Activated T-cell treated with anti-CD3 and anti-CD28 coated beads, Interleukin-2, amount 50 U/mL, for 24 hours (primary cell): ENCODE data around the gene CCDC127.
"Not testable (repeated sequence)": the region's sequence is repeated elsewhere in the genome, so short reads cannot be mapped to it uniquely, and the experiment has no call there.

Source experiments
- DNase-seq: peaks from one replicate; pipeline ENCODE4 v3.0.0-alpha.2; 2020
- H3K27ac Mint-ChIP-seq: 2 replicates; pipeline ENCODE4 v1.8.0; 2020; ENCODE audit warnings: mild to moderate bottlenecking, mixed read lengths
- H3K27me3 Mint-ChIP-seq: 2 replicates; pipeline ENCODE4 v1.8.0; 2020; ENCODE audit warnings: mixed read lengths
- H3K36me3 Mint-ChIP-seq: 2 replicates; pipeline ENCODE4 v1.8.0; 2020; ENCODE audit warnings: low read depth, mixed read lengths
- H3K4me1 Mint-ChIP-seq: 2 replicates; pipeline ENCODE4 v1.8.0; 2020; ENCODE audit warnings: low read depth, mixed read lengths
- H3K4me3 Mint-ChIP-seq: 2 replicates; pipeline ENCODE4 v1.8.0; 2020; ENCODE audit warnings: mild to moderate bottlenecking, moderate library complexity, mixed read lengths
- H3K9me3 Mint-ChIP-seq: 2 replicates; pipeline ENCODE4 v1.8.0; 2020; ENCODE audit warnings: mixed read lengths

The CCDC127 gene

DNA sequence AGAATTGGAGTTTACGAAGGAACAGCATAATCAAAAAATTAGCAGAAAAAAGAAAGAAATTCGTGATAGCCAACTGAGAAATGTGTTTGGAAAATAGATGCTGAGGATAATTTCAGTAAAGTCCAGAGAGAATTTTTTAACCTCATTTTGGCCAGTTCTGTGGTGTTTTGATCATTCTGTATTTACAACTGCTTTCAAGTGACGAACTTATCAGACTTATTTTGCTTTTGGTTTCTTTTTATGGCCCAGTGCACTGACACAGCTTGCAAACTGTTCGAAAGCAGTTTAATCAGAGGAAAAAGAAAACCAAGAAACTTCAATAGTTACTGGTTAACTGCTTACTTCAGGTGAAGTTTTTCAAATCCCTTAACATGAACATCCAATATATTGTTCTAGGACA is 2.0 kb upstream of the CCDC127 start:
- H3K9me3 Mint-ChIP-seq: no peaks in the 10 kb centered on the region
- no peaks in the 10 kb centered on the region for H3K27me3 Mint-ChIP-seq
- no peak for DNase-seq
- H3K4me1 Mint-ChIP-seq: peaks cover 53% of the 10 kb centered on the region
- peak overlapping the region; percentile 94 for H3K27ac Mint-ChIP-seq
- H3K36me3 Mint-ChIP-seq: peaks cover 63% of the 10 kb centered on the region
- peak overlapping the region; percentile 90 for H3K4me3 Mint-ChIP-seq

DNA sequence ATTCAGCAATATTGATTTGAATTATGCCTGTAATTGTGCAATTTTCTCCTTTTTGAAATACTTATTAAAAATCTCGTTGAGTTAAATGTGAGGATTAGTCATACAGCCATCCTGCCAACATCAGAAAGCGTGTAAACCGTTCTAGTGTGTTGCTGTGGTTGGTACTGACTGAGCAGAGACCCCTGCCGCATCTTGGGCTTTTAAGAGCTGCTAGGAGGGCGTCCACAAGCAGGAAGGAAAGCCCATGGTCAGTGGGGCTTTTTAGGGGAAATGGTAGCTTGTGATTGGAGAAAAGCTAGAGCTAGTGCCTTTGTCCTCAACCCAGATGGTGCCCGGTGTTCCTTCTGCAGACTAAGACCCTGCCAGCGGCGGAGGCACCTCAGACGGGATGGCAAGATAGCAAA is 1.5 kb upstream of the CCDC127 start:
- peak overlapping the region; percentile 90 for H3K4me3 Mint-ChIP-seq
- no peaks in the 10 kb centered on the region for H3K9me3 Mint-ChIP-seq
- H3K4me1 Mint-ChIP-seq: peaks cover 58% of the 10 kb centered on the region
- peaks cover 62% of the 10 kb centered on the region for H3K36me3 Mint-ChIP-seq
- DNase-seq: peak; percentile 57
- H3K27me3 Mint-ChIP-seq: no peaks in the 10 kb centered on the region
- H3K27ac Mint-ChIP-seq: peak overlapping the region; percentile 94

DNA sequence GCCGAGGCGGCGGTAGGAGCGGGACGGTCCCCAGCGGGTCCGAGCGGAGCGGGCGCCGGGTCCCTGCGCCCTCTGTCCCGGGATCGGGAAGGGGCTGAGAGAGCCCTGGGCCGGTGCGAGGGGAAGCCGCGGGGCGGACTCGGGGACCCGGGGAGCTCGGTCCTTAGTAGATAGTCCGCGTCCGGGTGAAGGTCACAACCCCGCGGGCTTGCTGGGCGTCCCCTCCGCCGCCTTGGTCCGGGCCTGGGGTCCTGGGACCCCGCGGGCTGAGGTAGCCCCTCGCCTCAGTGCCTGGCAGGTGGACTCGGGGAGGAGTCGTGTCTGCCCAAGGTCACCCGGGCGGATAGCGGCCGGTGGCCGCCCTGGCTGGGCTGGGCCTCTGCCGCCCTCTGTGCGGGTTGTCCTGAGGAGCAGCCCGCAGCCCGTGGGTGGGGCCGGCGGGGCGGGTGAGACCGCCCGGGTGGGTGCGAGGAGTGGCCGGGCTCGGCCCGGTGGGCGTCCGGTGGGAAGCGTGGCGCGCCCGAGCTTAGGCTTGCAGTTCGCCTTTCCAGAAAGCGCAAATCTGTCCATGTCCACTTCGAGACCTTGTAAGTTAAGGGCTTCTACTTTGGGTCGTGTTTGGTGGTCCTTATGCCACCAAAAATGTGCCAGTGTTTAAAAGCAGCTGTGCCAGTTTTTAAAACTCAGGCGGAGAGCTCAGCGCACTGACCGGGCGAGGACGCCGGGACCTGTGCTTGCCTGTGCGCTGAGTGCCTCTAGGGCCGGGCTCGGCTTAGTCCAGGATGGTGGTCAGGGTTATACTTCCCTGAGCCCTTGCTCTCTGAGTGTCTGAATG is 721 bp upstream of the CCDC127 start:
- Mint-ChIP-seq H3K36me3 (peaks cover 62% of the 10 kb centered on the region), H3K9me3 (no peaks in the 10 kb centered on the region), H3K27me3 (no peaks in the 10 kb centered on the region), H3K4me1 (peaks cover 61% of the 10 kb centered on the region), H3K4me3 (peak overlapping the region; percentile 90), H3K27ac (peak overlapping the region; percentile 94)
- DNase-seq: no peak

DNA sequence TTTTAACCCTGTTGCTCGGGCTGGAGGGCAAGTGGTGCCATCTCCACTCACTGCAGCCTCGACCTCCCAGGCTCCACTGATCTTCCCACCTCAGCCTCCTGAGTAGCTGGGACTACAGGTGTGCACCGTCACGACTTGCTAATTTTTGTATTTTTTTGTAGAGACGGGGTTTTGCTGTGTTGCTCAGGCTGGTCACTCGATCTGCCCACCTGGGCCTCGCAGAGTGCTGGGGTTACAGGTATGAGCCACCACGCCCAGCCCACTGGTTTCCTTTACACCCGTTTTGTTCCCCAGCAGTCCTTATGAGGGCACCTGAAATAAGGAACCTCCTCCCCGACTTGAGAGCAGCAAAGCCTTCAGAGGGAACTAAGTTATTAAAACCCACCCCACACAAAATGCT is 1.9 kb downstream of the CCDC127 start:
- peaks cover 40% of the 10 kb centered on the region for H3K4me1 Mint-ChIP-seq
- peaks cover 49% of the 10 kb centered on the region for H3K36me3 Mint-ChIP-seq
- peak overlapping the region; percentile 64 for H3K4me3 Mint-ChIP-seq
- not testable (repeated sequence) for H3K27me3 Mint-ChIP-seq, H3K9me3 Mint-ChIP-seq, DNase-seq
- peak overlapping the region; percentile 96 for H3K27ac Mint-ChIP-seq

DNA sequence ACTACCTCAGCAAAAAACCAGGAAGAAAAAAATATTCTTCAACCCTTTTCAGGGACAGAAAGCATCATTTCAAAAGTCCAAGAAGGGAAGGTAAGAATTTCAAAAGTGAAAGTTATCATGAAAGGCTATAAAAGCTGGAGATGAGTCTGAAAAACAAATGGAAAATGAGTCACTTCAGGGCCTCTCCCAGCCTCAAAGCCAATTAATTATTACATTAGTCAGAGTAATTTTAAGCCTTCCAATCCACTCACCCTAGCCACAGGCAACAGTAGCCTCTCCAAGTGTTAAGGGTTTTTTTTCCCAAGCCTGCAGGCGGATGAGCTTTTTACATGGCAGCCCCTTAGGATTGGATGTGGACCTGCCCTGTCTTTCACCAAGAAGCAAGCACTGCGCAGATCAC is 2.7 kb downstream of the CCDC127 start:
- DNase-seq, H3K9me3 Mint-ChIP-seq, H3K27me3 Mint-ChIP-seq: not testable (repeated sequence)
- Mint-ChIP-seq H3K27ac (peak overlapping the region; percentile 96), H3K36me3 (peaks cover 47% of the 10 kb centered on the region), H3K4me3 (peak overlapping the region; percentile 64), H3K4me1 (peaks cover 37% of the 10 kb centered on the region)

DNA sequence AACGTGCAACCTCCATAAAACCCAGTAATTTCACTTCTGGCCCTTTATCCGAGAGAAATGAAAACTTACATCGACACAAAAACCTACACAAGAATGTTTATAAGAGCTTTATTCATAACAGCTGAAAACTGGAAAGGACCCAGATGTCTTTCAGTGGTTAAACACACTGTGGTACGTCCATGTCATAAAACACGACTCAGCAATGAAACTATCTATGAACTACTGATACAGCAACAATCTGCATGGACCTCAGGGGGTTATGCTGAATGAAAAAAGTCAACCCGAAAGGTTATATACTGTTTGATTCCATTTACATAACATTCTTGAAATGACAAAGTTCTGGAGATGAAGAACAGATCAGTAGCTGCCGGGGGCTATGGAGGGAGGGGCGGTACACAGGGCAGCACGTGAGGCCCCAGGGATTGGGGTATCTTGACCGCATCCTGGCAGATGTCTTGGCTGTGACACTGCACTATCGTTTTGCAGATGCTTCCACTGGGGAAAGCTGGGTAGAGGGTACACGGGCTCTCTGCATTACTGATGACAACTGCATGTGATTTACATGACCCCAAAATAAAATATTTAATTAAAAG is 4.1 kb downstream of the CCDC127 start:
- Mint-ChIP-seq H3K4me3 (peak overlapping the region; percentile 64), H3K9me3 (no peaks in the 10 kb centered on the region), H3K36me3 (peaks cover 37% of the 10 kb centered on the region), H3K27ac (peak overlapping the region; percentile 96), H3K4me1 (peaks cover 42% of the 10 kb centered on the region), H3K27me3 (no peaks in the 10 kb centered on the region)
- DNase-seq: no peak

DNA sequence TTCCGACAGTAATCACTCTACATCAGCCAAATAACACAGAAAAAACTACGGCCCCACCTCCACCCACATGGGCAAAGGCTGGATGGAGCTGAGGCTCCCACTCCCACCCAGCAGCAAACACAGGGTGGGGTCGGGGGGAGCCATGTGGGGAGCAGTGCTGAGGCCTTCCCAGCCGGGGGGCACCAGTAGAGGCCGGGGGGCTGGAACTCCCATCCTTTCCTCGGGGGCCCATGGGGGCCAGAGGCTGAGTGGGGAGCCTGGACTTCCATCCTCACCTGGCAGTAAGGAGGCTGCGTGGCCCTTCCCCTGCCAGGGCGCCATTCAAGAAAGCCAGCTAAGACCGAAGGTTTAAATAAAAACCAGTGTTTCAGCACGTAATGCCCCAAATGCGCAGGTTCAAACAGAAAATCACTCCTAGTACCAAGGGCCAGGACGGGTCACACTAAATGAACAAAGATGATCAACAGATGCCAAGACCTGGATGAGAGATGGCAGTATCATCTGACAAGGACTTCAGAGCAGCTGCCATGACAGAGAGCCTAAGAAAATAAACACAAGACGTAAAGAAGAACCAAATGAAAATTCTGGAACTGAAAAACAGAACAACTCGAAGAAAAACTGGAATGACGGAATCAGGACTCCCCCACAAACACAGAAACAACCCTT is 9.4 kb downstream of the CCDC127 start:
- Mint-ChIP-seq H3K4me3 (no peak overlapping the region), H3K4me1 (peaks cover 22% of the 10 kb centered on the region), H3K27ac (no peak overlapping the region), H3K27me3 (no peaks in the 10 kb centered on the region), H3K9me3 (no peaks in the 10 kb centered on the region), H3K36me3 (peaks cover 56% of the 10 kb centered on the region)
- DNase-seq: no peak

DNA sequence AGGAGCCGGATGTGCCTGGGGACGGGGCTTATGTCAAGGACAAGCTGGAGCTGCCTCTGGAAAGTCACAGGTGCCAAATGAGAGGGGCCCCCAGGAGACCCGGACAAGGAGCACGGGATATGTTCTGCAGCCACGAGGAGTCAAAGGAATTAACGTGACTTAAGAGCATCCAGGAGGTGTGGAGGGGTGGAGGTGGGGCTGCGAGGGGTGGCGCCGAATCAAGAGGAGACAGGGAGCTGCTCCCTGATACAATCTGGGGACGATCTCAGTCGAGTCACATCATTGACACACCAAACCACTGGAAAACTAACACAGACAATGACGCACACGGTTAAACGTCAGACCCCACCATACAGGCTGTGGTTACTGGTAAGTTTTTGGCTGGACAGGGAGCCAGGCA is 10.4 kb downstream of the CCDC127 start:
- H3K36me3 Mint-ChIP-seq: peaks cover 60% of the 10 kb centered on the region
- peak overlapping the region; percentile 57 for H3K27ac Mint-ChIP-seq
- no peak overlapping the region for H3K4me3 Mint-ChIP-seq
- no peak for DNase-seq
- no peaks in the 10 kb centered on the region for H3K27me3 Mint-ChIP-seq
- no peaks in the 10 kb centered on the region for H3K9me3 Mint-ChIP-seq
- peaks cover 20% of the 10 kb centered on the region for H3K4me1 Mint-ChIP-seq

DNA sequence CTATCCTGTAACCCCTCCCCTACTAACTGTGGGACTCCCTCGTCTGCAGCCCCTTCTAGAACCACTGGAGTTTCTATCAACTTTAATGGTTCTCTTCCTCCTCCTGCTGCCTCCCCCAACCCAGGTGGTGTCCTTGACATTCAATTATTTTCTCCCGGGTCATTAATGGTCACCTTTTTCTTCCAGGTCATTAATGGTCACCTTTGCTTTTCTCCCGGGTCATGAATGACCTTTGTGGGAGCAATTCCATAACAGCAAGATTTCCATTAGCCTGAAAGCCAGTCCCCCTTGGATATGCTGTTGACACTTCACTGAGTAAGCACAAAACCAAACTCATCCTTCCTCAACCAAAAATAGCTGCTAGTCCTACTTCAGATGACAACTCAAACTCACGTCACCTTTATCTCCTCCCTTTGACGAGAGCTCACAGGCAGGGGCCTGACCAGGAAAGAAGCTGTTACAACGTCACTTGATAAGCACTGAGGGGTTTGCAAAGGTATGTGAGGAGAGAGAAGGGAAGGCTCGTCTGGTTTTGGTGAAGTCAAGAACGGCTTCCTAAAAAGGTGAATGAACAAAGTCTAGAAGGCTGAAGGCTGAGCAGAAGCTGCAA is 10.9 kb downstream of the CCDC127 start:
- Mint-ChIP-seq H3K4me3 (no peak overlapping the region), H3K36me3 (peaks cover 63% of the 10 kb centered on the region), H3K9me3 (no peaks in the 10 kb centered on the region), H3K27me3 (no peaks in the 10 kb centered on the region), H3K4me1 (peaks cover 20% of the 10 kb centered on the region), H3K27ac (no peak overlapping the region)
- no peak for DNase-seq

DNA sequence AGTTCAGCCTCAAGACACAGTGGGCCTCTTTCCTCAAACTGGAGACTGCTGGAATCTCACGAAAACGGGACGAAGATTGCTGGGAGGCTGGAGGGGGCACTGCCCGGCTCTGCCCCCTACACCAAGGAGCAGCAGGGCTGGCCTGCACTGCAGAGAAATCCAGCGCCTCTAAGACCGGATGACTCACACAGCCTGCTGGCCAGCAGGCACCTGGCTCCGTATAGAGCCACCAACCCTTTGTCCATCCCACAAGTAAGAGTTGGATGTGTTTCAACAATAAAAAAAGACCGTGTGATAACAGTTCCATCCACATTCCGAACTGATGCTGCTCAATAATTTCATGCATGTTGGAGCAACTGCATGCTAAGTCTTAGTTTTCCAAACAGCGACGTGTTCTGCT is 11.5 kb downstream of the CCDC127 start:
- H3K4me1 Mint-ChIP-seq: peaks cover 20% of the 10 kb centered on the region
- no peaks in the 10 kb centered on the region for H3K9me3 Mint-ChIP-seq
- DNase-seq: no peak
- peaks cover 64% of the 10 kb centered on the region for H3K36me3 Mint-ChIP-seq
- H3K27me3 Mint-ChIP-seq: no peaks in the 10 kb centered on the region
- no peak overlapping the region for H3K27ac Mint-ChIP-seq
- no peak overlapping the region for H3K4me3 Mint-ChIP-seq

DNA sequence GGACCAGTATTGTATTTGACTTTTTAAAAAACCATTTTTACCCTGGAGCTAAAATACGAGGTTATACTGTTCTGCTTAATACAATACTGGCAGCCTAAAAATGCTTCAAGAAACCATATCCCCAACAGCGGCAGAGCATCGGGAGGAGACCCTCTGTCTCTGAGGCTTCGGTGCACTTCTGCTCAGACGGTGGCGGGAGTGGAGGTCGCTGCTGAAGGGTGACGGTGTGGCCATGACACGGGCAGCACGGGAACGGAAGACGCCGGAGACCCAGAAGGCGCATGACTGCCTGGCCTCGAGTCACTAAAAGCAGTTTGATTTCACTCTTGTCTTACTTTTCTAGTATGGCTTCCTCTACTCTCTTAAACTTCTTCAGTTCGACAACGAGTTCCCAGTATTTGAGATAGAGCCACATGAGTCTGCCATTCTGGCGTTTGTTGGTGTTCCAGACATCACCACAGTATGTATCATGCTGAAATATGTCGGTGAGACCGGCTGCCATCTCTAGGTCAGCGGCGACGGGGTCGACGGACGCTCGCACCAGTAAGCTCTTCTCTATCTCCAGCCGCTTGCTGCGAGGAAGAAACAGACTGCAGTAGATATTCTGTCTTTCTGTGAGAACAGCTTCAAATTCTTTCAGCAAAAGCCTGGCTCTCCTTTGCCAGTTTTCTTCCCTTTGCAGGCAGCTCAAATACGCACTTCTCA is 12.8 kb downstream of the CCDC127 start:
- Mint-ChIP-seq H3K36me3 (peaks cover 60% of the 10 kb centered on the region), H3K9me3 (no peaks in the 10 kb centered on the region), H3K4me1 (peaks cover 15% of the 10 kb centered on the region), H3K4me3 (no peak overlapping the region), H3K27me3 (no peaks in the 10 kb centered on the region), H3K27ac (no peak overlapping the region)
- no peak for DNase-seq

DNA sequence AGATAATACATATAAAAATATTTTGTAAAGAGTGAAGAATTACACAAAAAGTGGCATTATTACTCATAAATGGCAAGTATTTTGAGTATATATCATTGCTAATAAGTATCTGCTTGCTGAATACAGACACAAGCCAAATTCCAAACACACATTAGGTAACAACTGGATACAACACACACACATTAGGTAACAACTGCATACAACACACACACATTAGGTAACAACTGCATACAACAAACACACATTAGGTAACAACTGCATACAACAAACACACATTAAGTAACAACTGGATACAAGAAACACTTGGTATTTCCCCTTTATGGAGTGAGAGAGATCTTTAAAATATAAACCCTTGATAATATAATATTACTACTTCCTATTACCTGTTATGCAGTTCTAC is 13.5 kb downstream of the CCDC127 start:
- H3K27me3 Mint-ChIP-seq: no peaks in the 10 kb centered on the region
- no peak overlapping the region for H3K27ac Mint-ChIP-seq
- peaks cover 8% of the 10 kb centered on the region for H3K4me1 Mint-ChIP-seq
- H3K36me3 Mint-ChIP-seq: peaks cover 57% of the 10 kb centered on the region
- H3K9me3 Mint-ChIP-seq: no peaks in the 10 kb centered on the region
- DNase-seq: no peak
- H3K4me3 Mint-ChIP-seq: no peak overlapping the region

DNA sequence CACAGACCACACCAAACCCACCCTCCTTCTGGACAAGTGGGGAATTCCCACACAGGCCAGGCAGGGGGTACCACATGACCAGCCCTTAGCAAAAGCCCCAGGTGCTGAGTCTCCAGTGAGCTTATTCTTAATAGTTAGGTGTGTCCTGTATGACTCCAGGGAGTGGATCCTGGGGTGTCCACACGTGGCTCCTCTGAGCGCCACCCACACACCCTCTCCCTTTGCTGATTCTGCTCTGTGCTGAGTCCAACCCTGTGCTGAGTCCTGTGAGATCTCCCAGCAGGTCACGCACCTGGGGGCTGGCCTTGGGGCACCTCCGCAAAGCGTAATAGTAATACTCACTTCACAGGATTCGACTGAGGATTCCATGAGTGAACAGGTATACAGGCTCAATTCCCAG is 14.0 kb downstream of the CCDC127 start:
- Mint-ChIP-seq H3K4me1 (peaks cover 8% of the 10 kb centered on the region), H3K27ac (no peak overlapping the region), H3K9me3 (no peaks in the 10 kb centered on the region), H3K27me3 (no peaks in the 10 kb centered on the region), H3K4me3 (no peak overlapping the region), H3K36me3 (peaks cover 57% of the 10 kb centered on the region)
- DNase-seq: no peak

DNA sequence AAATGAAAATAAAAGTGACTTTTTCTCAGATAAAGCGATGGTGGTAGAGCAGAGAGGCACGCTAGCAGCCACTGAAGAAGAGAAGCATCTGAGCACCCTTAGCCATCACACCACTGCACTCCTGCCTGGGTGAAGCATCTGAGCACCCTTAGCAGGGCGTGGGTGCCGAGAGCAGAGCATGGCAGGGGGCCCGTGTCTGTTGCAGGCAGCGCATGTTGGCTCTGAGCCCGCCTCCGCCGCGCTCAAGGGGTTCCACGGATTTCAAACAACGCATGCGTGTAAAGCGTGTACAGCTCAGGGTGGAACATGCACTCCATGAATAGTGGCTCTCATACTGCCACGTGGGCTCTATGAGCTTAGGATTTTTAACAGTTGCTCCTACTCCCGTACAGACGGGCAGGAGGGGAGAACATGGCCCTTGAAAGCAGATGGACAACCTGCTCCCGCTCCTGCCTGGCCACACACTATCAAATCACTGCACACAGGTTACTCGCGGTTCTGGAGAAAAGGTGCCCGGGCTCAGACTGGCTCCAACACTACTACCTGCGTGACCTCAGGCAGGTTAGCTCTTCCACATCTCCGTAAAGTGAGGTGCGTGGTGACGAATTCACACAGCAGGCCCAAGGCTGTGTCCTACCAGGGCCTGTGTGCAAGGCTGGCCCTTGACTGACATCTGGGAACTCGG is 14.6 kb downstream of the CCDC127 start:
- Mint-ChIP-seq H3K27me3 (no peaks in the 10 kb centered on the region), H3K9me3 (no peaks in the 10 kb centered on the region), H3K36me3 (peaks cover 57% of the 10 kb centered on the region), H3K4me1 (peaks cover 5% of the 10 kb centered on the region), H3K27ac (no peak overlapping the region), H3K4me3 (no peak overlapping the region)
- no peak for DNase-seq
